GM18499 (cell line): ENCODE data around the gene SZRD1.

ENCODE experiments used
- ATAC-seq: cut with Tn5 transposase; IDR thresholded peaks from one replicate; pipeline ENCODE4 v1.9.1; 2021; ENCODE audit warnings: moderate number of reproducible peaks; ENCODE audit not compliant: insufficient read depth, unreplicated experiment

SZRD1 gene

GRCh38 chr1:16367258-16367967 lies 371 bp downstream of the SZRD1 start:
- ATAC-seq = no peak

- no peak for ATAC-seq
These were observed 1.2 kb downstream of the SZRD1 start for GRCh38 chr1:16367968-16368890.

- no peak for ATAC-seq
These were observed 2.8 kb downstream of the SZRD1 start for GRCh38 chr1:16369821-16370220.

GRCh38 chr1:16371725-16372124 lies 4.7 kb downstream of the SZRD1 start:
- ATAC-seq = no peak

GRCh38 chr1:16372535-16373285 lies 5.7 kb downstream of the SZRD1 start:
- ATAC-seq = no peak

GRCh38 chr1:16374266-16374665 lies 7.2 kb downstream of the SZRD1 start:
- no peak for ATAC-seq

GRCh38 chr1:16375521-16376340 lies 8.7 kb downstream of the SZRD1 start:
- ATAC-seq = no peak

GRCh38 chr1:16376971-16377370 lies 9.9 kb downstream of the SZRD1 start:
- no peak for ATAC-seq

- ATAC-seq = no peak
These were observed 11.4 kb downstream of the SZRD1 start for GRCh38 chr1:16378443-16378842.

- no peak for ATAC-seq
These were observed 13.8 kb downstream of the SZRD1 start for GRCh38 chr1:16380868-16381267.

GRCh38 chr1:16383888-16384287 lies 16.8 kb downstream of the SZRD1 start:
- ATAC-seq = no peak

GRCh38 chr1:16385659-16386453 lies 18.8 kb downstream of the SZRD1 start:
- ATAC-seq = no peak

- ATAC-seq = no peak
These were observed 19.5 kb downstream of the SZRD1 start for GRCh38 chr1:16386454-16387113.

- ATAC-seq = no peak
These were observed 20.5 kb downstream of the SZRD1 start for GRCh38 chr1:16387201-16388188.

GRCh38 chr1:16391411-16391810 lies 24.4 kb downstream of the SZRD1 start:
- no peak for ATAC-seq

- no peak for ATAC-seq
These were observed 25.9 kb downstream of the SZRD1 start for GRCh38 chr1:16392740-16393569.
